Measurements from ENCODE around the gene MT1A.

DNA sequence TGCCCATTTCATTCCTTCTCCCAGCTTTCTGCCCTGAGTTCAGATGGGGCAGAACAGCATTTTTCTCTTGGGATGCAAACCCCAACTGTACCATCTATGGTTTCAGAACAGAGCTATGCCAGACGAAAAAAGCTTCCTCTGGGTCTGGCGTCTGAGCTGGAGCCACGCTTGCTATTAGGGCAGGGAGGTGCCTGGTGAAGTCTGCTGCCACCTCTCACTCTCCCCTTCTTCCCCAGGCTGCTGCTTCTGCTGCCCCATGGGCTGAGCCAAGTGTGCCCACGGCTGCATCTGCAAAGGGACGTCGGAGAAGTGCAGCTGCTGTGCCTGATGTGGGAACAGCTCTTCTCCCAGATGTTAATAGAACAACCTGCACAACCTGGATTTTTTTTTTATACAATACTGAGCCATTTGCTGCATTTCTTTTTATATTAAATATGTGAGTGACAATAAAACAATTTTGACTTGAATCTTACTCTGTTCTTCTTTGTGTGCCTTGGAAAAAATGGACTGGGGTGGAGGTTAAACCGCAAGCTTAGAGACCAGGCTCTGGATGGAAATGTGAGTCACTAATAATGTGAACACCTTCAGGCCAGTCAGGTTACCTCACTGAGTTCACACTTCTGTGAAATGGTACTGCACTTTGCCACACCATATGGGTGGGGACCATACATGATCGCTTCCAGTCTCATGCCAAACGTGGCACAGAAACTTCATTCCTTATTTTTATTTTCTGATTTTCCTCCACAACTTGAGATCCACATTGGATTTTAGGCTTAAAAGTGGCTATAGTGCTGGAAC lies 1.7 kb upstream of the MT1A start:
- no peak for TF ChIP-seq EZH2 (IDR thresholded peaks at IDR 0.05)
- TF ChIP-seq POLR2AphosphoS5 (IDR thresholded peaks at IDR 0.05; ENCODE audit: borderline replicate concordance, low read depth, low read length): no peak
